ENCODE data around the gene TMX3.

DNA sequence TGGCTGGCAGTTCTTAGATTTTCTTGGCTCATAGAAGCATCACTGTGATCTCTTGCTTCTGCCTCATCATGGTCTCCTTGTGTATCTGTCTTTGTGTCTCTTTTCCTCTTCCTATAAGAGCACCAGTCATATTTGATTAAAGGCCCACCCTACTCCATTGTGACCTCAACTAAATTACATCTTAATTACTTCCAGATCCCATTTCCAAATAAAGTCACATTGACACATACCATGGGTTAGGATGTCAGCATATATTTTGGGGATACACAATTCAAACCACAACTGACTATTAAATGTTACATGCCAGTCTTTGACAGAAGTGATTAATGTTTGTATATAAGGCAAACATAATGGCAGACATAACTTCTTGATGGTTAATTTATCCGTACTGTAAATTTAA is 27.3 kb upstream of the TMX3 start:
- TF ChIP-seq, protein P1, sequence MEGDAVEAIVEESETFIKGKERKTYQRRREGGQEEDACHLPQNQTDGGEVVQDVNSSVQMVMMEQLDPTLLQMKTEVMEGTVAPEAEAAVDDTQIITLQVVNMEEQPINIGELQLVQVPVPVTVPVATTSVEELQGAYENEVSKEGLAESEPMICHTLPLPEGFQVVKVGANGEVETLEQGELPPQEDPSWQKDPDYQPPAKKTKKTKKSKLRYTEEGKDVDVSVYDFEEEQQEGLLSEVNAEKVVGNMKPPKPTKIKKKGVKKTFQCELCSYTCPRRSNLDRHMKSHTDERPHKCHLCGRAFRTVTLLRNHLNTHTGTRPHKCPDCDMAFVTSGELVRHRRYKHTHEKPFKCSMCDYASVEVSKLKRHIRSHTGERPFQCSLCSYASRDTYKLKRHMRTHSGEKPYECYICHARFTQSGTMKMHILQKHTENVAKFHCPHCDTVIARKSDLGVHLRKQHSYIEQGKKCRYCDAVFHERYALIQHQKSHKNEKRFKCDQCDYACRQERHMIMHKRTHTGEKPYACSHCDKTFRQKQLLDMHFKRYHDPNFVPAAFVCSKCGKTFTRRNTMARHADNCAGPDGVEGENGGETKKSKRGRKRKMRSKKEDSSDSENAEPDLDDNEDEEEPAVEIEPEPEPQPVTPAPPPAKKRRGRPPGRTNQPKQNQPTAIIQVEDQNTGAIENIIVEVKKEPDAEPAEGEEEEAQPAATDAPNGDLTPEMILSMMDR (IDR thresholded peaks at IDR 0.05): no peak
- TF ChIP-seq POLR2A (IDR thresholded peaks at IDR 0.05): no peak
